HepG2 (cell line): ENCODE data around the gene MUC15. TPM values are rescaled to one million over a fixed set of nuclear protein-coding genes. Genes with fewer than 3 reads are reported as not detected.

Source experiments
- ATAC-seq: fragments of 200-7000 bp; cut with Tn5 transposase; 3 replicates; pipeline ENCODE4 v1.9.1; 2020; ENCODE audit warnings: mild to moderate bottlenecking, moderate library complexity
- BruUV-seq: library from RNA; stranded (reverse); fragments of 400-500 nt; replicated peaks from 2 replicates; lab custom pipeline; 2021; lab: Mats Ljungman, UMichigan
- CTCF ChIA-PET: fragments of 300-600 bp; formaldehyde crosslinking; extraction: SDS; loops from one replicate; lab custom pipeline; 2021; ENCODE audit warnings: low total read pairs, inconsistent platforms, low intra/inter-chr PET ratio; lab: Yijun Ruan, JAX
- POLR2A ChIA-PET: fragments of 350-600 bp; sonication (Branson Sonifier 250); formaldehyde crosslinking; loops from one replicate; lab custom pipeline; 2020; ENCODE audit warnings: antibody characterized with exemption, inconsistent platforms; lab: Yijun Ruan, JAX
- DNase-seq: peaks from one replicate; pipeline ENCODE4 v3.0.0-alpha.2; 2015; ENCODE audit warnings: low spot score
- FAIRE-seq: peaks from 3 replicates; lab custom pipeline; 2011; peaks lifted over from hg19 to GRCh38; lab: Jason Lieb, UNC
- H2AFZ ChIP-seq: one replicate; pipeline ENCODE4 v1.6.1; 2011; ENCODE audit warnings: low read length, inconsistent platforms
- H3K27ac ChIP-seq: fragments of 300-600 bp; 3 replicates; pipeline ENCODE4 v1.8.0; 2011; ENCODE audit warnings: mixed run types, mild to moderate bottlenecking, mixed read lengths, low read length, inconsistent platforms; ENCODE audit not compliant: insufficient read depth; ENCODE audit errors: extremely low read length
- H3K27me3 ChIP-seq, 2 experiments: fragments of 200-600 bp in 1 of 2; 2 replicates in 1 of 2; 3 replicates in 1 of 2; pipeline versions ENCODE4 v1.6.0 to v1.8.0; 2011; ENCODE audit warnings: low read length in 2 of 2, mild to moderate bottlenecking in 2 of 2, moderate library complexity in 2 of 2, inconsistent platforms in 1 of 2; ENCODE audit not compliant: insufficient read depth in 2 of 2, control insufficient read depth in 1 of 2
- H3K36me3 ChIP-seq, 2 experiments: fragments of 200-600 bp in 1 of 2; replicated peaks in 1 of 2; 2 replicates in 1 of 2; 3 replicates in 1 of 2; pipeline versions ENCODE4 v1.5.1 to v1.8.0; 2011; ENCODE audit warnings: low read length in 2 of 2, inconsistent platforms in 1 of 2; ENCODE audit not compliant: insufficient read depth in 2 of 2, control insufficient read depth in 1 of 2
- H3K4me1 ChIP-seq: 2 replicates; pipeline ENCODE4 v1.5.1; 2012; ENCODE audit warnings: low read length, inconsistent platforms; ENCODE audit not compliant: insufficient read depth
- H3K4me2 ChIP-seq: 2 replicates; pipeline ENCODE4 v1.6.0; 2011; ENCODE audit warnings: low read depth, low read length, inconsistent platforms
- H3K4me3 ChIP-seq, 3 experiments: fragments of 200-600 bp in 1 of 3; sonication (generic), shearing (Covaris generic) in 1 of 3; replicated peaks in 1 of 3; 2 replicates each; pipeline ENCODE4 v1.5.1; 2011 to 2016; ENCODE audit warnings: low read length in 3 of 3, inconsistent platforms in 2 of 3, low read depth in 2 of 3, mild to moderate bottlenecking in 2 of 3, control low read depth in 1 of 3, mixed read lengths in 1 of 3; ENCODE audit not compliant: insufficient read depth in 1 of 3
- H3K79me2 ChIP-seq: one replicate; pipeline ENCODE4 v1.6.1; 2011; ENCODE audit warnings: low read length, inconsistent platforms; ENCODE audit not compliant: insufficient read depth
- H3K9ac ChIP-seq: 2 replicates; pipeline ENCODE4 v1.6.0; 2011; ENCODE audit warnings: mild to moderate bottlenecking, low read depth, low read length, inconsistent platforms; ENCODE audit not compliant: insufficient read depth
- H3K9me3 ChIP-seq: 2 replicates; pipeline ENCODE4 v1.5.1; 2012; ENCODE audit warnings: mild to moderate bottlenecking, low read length
- H4K20me1 ChIP-seq: 2 replicates; pipeline ENCODE4 v1.6.0; 2011; ENCODE audit warnings: inconsistent platforms, mild to moderate bottlenecking, low read length, moderate library complexity; ENCODE audit not compliant: insufficient read depth
- CBFB ChIP-seq: sonication (generic); formaldehyde crosslinking; IDR thresholded peaks from 2 replicates; pipeline ENCODE4 v1.4.0; 2020; ENCODE audit warnings: missing genetic modification reagents
- KLF15 ChIP-seq: sonication (generic); formaldehyde crosslinking; IDR thresholded peaks from 2 replicates; pipeline ENCODE4 v1.8.1; 2023; ENCODE audit warnings: borderline replicate concordance, mild to moderate bottlenecking, inconsistent platforms, missing genetic modification reagents, mixed read lengths
- MAFF ChIP-seq: IDR thresholded peaks from 2 replicates; pipeline ENCODE4 v1.6.1; 2011; ENCODE audit warnings: low read depth, low read length, improper control_type of control experiment
- MAFK ChIP-seq, 2 experiments: IDR thresholded peaks in 1 of 2; conservative IDR thresholded peaks in 1 of 2; 2 replicates each; pipeline ENCODE4 v1.6.1; 2011; ENCODE audit warnings: improper control_type of control experiment in 2 of 2, low read length in 2 of 2
- NBN ChIP-seq: fragments of 450-650 bp; conservative IDR thresholded peaks from 2 replicates; pipeline ENCODE4 v1.6.1; 2017
- PRMT3 ChIP-seq: sonication (generic); formaldehyde crosslinking; IDR thresholded peaks from 2 replicates; pipeline ENCODE4 v1.8.1; 2022; ENCODE audit warnings: low read depth, mild to moderate bottlenecking, moderate library complexity, missing genetic modification reagents, borderline replicate concordance
- U2AF1 ChIP-seq: fragments of 200-400 bp; formaldehyde crosslinking; optimal IDR thresholded peaks from 2 replicates; pipeline ENCODE3; 2017; ENCODE audit warnings: mild to moderate bottlenecking, low read depth, low read length
- ZNF17 ChIP-seq: sonication (generic); formaldehyde crosslinking; IDR thresholded peaks from 2 replicates; pipeline ENCODE4 v1.5.0; 2020; ENCODE audit warnings: mild to moderate bottlenecking, missing genetic modification reagents
- ZSCAN12 ChIP-seq: sonication (generic); formaldehyde crosslinking; IDR thresholded peaks from 2 replicates; pipeline ENCODE4 v1.9.0; 2021; ENCODE audit warnings: mild to moderate bottlenecking, missing genetic modification reagents
- WGBS: methylation state at CpG from one replicate; pipeline ENCODE4 v1.1.6; 2017; ENCODE audit warnings: low lambda C conversion rate; 5-methylcytosine and 5-hydroxymethylcytosine counted together
- in situ Hi-C: cut with HindIII; loops from 2 replicates; pipeline ENCODE4 v1.10.0; 2017; ENCODE audit warnings: low pct_unique_long_range_greater_than_20kb; ENCODE audit not compliant: extremely low pct_ligation_motif_present
- intact Hi-C: fragments of 100-400 bp; cut with micrococcal nuclease; formaldehyde crosslinking; loops from one replicate; pipeline ENCODE4 v1.10.0; 2022; ENCODE audit not compliant: unreplicated experiment
- polyA plus RNA-seq, 8 experiments: library from polyadenylated mRNA; depleted of rRNA in 3 of 8; stranded (reverse) in 7 of 8; unstranded in 1 of 8; fragments of >200 nt; fragmentation: Illumina TruSeq in 4 of 8; extraction: Trizol in 4 of 8; gene quantifications; 2 replicates each; pipeline versions ENCODE4 v1.2.1 to v1.2.3, GENCODE V29; 2011 to 2016; ENCODE audit warnings: low read depth in 4 of 8, missing spikeins in 1 of 8, mixed read lengths in 1 of 8; ENCODE audit not compliant: insufficient read depth in 1 of 8
- total RNA-seq, 5 experiments: library from RNA; depleted of rRNA; stranded (reverse); fragments of >200 nt; fragmentation: Illumina TruSeq; extraction: Trizol; gene quantifications; 2 replicates each; pipeline ENCODE4 v1.2.3, GENCODE V29; 2016; ENCODE audit warnings: low read depth in 1 of 5
- TF ChIP-seq, protein P1 (sequence below): IDR thresholded peaks from 2 replicates; pipeline ENCODE4 v1.6.1; 2012; ENCODE audit warnings: inconsistent platforms

The MUC15 gene
- total and polyA plus RNA-seq, 2 of the 13 experiments (the other 11 are each of a cell fraction or from before 2014, with no cell fraction given): 4.5 to 18.0 TPM

DNA sequence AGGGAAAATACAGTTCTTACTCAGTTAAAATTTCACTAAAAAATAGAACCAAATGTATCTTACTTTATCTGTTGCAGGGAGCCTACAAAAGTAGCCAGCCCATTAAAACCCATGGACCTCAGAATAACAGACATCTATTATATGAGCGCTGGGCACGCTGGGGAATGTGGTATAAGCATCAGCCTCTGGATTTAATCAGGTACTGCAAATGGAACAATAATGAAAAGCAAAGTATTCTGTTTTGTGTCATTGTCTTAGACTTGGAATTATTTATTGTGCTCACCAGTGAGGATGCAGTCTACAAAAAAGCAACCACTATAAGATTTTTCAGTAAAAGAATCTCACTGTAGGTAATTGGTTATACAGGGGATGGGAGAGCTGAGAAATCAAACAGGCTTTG, 30.2 kb downstream of the MUC15 start:
- H4K20me1 ChIP-seq: no peaks in the 10 kb centered on the region
- no peak overlapping the region for H3K4me2 ChIP-seq
- no peak overlapping the region for H3K9ac ChIP-seq
- 3% methylated on average over 2 of the region's 2 CpGs for WGBS
- intact Hi-C loops: no loop called here
- ATAC-seq (no peak), DNase-seq (no peak), FAIRE-seq (no peak)
- H3K36me3 ChIP-seq: no peaks in the 10 kb centered on the region
- H3K4me1 ChIP-seq: no peaks in the 10 kb centered on the region
- ChIA-PET POLR2A (no interaction called here), CTCF (no interaction called here)
- H2AFZ ChIP-seq: no peak overlapping the region
- in situ Hi-C loops: no loop called here
- H3K27ac ChIP-seq: no peak overlapping the region
- BruUV-seq: no TSS peak
- no peaks in the 10 kb centered on the region for H3K79me2 ChIP-seq
- no peaks in the 10 kb centered on the region for H3K9me3 ChIP-seq
- no peak for TF ChIP-seq PRMT3 (CRISPR knock-in tag)
- TF ChIP-seq KLF15 (CRISPR knock-in tag): no peak
- no peak for TF ChIP-seq ZNF17
- no peak for TF ChIP-seq ZSCAN12
- no peak for TF ChIP-seq NBN
- TF ChIP-seq U2AF1: no peak
- TF ChIP-seq, protein P1, sequence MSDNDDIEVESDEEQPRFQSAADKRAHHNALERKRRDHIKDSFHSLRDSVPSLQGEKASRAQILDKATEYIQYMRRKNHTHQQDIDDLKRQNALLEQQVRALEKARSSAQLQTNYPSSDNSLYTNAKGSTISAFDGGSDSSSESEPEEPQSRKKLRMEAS: no peak
- no peaks in the 10 kb centered on the region for H3K27me3 ChIP-seq
- H3K4me3 ChIP-seq: no peak overlapping the region

DNA sequence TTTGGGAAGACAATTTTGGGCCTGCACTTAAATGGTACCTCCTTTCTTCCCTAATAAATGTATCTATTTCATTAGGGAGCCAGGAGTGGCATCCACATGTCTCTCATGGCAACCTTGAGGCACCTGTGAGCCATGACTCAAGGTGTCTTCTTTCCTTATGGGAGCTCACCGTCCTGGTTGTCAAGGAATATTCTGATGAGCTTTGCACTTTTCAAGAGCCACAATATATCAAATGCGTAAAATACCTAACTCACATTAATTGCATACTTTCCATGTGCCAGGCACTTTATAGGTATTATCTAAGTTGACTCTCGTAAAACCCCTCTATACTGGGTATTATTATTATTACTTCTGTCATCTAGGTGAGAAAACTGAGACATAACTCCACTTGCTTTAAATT, 32.5 kb downstream of the MUC15 start:
- Histone ChIP-seq H3K9ac (no peak overlapping the region), H3K9me3 (no peaks in the 10 kb centered on the region), H4K20me1 (no peaks in the 10 kb centered on the region), H3K4me2 (no peak overlapping the region), H3K27ac (no peak overlapping the region), H3K79me2 (no peaks in the 10 kb centered on the region), H3K4me3 (no peak overlapping the region), H2AFZ (no peak overlapping the region), H3K4me1 (no peaks in the 10 kb centered on the region), H3K27me3 (no peaks in the 10 kb centered on the region; a peak in 1 of 5 replicates), H3K36me3 (no peaks in the 10 kb centered on the region)
- FAIRE-seq (no peak), ATAC-seq (no peak), DNase-seq (no peak)
- intact Hi-C loops (no loop called here), in situ Hi-C loops (no loop called here)
- BruUV-seq: no TSS peak
- CTCF ChIA-PET: no interaction called here
- POLR2A ChIA-PET: no interaction called here
- WGBS: 18% methylated on average over 3 of the region's 3 CpGs
- TF ChIP-seq CBFB (CRISPR knock-in tag): no peak
- TF ChIP-seq MAFF: peak; percentile 65
- TF ChIP-seq MAFK (conservative IDR thresholded peaks at IDR 0.05 in 1 of 2, IDR thresholded peaks at IDR 0.05 in 1 of 2; ENCODE audit: low read length in 2 of 2): peak; percentile 35 to 74; a peak in 2 of 4 replicates
